K562 (cell line): ENCODE data around the gene SLC38A10. TPM values are rescaled to one million over a fixed set of nuclear protein-coding genes. Genes with fewer than 3 reads are reported as not detected.

ENCODE experiments used
- ARID1B ChIP-seq: fragments of 450-650 bp; IDR thresholded peaks from 2 replicates; pipeline ENCODE4 v1.6.1; 2016; ENCODE audit warnings: antibody characterized with exemption, mild to moderate bottlenecking, inconsistent platforms
- CHD4 ChIP-seq: fragments of 200-600 bp; sonication (generic); IDR thresholded peaks from 3 replicates; pipeline ENCODE4 v1.6.1; 2012; ENCODE audit warnings: low read depth, mild to moderate bottlenecking, mixed read lengths, low read length, inconsistent platforms; ENCODE audit not compliant: insufficient read depth, insufficient replicate concordance, poor library complexity, severe bottlenecking
- NFIC ChIP-seq: fragments of 450-650 bp; IDR thresholded peaks from 2 replicates; pipeline ENCODE4 v1.6.1; 2017; ENCODE audit warnings: mild to moderate bottlenecking, inconsistent platforms
- SMAD1 ChIP-seq: fragments of 150-350 bp; IDR thresholded peaks from 2 replicates; pipeline ENCODE4 v1.6.1; 2014; ENCODE audit warnings: low read length, low read depth; ENCODE audit not compliant: partially characterized antibody
- polyA plus RNA-seq, 8 experiments: library from polyadenylated mRNA; depleted of rRNA in 4 of 8; stranded (reverse) in 5 of 8; unstranded in 3 of 8; fragments of >200 nt; fragmentation: Nextera tagmentation in 2 of 8; fragmentation: Illumina TruSeq in 1 of 8; extraction: Ambion mirVana in 2 of 8; extraction: Trizol in 1 of 8; gene quantifications; 2 replicates each; pipeline versions ENCODE4 v1.2.1 to v1.2.3, GENCODE V29; 2011 to 2014; ENCODE audit warnings: inconsistent platforms in 1 of 8, missing spikeins in 1 of 8
- total RNA-seq, 7 experiments: library from RNA; depleted of rRNA in 6 of 7; stranded (reverse); fragments of >200 nt in 6 of 7; fragmentation: Illumina TruSeq in 2 of 7; extraction: Trizol in 2 of 7; gene quantifications; 2 replicates each; pipeline versions ENCODE4 v1.2.1 to v1.2.3, GENCODE V29; 2011 to 2021; ENCODE audit warnings: low replicate concordance in 1 of 7
- TF ChIP-seq, protein P1 (sequence below): fragments of 450-650 bp; IDR thresholded peaks from 2 replicates; pipeline ENCODE4 v1.6.1; 2016; ENCODE audit warnings: mild to moderate bottlenecking, moderate library complexity
- TF ChIP-seq, protein P2 (sequence below): fragments of 450-650 bp; IDR thresholded peaks from 2 replicates; pipeline ENCODE4 v1.6.1; 2018; ENCODE audit not compliant: partially characterized antibody
- TF ChIP-seq, protein P3 (sequence below): fragments of 250-450 bp; sonication (Bioruptor Pico); IDR thresholded peaks from 2 replicates; pipeline ENCODE4 v1.8.0; 2021; ENCODE audit warnings: mild to moderate bottlenecking, moderate library complexity

The SLC38A10 gene
- total and polyA plus RNA-seq, 9 of the 15 experiments (the other 6 are each of a cell fraction or from before 2014, with no cell fraction given), result 0.45 to 54.2 (median 13.8) TPM

DNA sequence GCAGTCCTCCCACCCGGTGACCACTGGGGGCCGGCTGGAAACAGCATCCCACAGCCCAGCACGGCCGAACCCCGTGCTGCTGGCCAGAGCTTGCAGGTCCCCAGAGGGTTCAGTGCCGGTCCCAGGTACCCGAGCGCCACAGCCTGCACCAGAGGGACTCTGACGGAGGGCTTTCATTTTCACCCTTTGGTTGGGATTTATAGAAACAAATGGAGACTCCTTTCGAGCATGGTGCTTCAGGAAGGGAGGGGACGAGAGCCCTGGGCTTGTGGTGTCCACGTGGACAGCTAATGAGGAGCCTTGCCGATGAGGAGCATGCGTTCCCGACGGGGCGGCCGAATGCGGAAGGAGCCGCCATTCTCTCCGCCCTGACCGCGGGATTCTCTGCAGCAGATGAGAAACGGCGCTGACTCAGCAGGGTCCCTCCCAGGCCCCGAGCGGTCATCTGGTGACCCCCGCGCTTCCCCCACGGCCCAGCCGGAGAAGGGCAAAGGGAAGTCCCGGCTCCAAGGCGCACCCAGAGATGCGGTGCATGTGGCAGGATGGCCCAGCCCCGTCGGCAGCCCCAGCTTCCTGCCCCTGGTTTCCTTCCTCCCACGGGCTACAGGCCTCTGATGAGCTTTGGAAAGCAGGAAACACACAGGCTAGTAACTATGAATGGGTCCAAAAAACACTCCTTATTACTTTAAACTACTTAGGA lies 9.8 kb downstream of the SLC38A10 start (continued):
- TF ChIP-seq, protein P1, sequence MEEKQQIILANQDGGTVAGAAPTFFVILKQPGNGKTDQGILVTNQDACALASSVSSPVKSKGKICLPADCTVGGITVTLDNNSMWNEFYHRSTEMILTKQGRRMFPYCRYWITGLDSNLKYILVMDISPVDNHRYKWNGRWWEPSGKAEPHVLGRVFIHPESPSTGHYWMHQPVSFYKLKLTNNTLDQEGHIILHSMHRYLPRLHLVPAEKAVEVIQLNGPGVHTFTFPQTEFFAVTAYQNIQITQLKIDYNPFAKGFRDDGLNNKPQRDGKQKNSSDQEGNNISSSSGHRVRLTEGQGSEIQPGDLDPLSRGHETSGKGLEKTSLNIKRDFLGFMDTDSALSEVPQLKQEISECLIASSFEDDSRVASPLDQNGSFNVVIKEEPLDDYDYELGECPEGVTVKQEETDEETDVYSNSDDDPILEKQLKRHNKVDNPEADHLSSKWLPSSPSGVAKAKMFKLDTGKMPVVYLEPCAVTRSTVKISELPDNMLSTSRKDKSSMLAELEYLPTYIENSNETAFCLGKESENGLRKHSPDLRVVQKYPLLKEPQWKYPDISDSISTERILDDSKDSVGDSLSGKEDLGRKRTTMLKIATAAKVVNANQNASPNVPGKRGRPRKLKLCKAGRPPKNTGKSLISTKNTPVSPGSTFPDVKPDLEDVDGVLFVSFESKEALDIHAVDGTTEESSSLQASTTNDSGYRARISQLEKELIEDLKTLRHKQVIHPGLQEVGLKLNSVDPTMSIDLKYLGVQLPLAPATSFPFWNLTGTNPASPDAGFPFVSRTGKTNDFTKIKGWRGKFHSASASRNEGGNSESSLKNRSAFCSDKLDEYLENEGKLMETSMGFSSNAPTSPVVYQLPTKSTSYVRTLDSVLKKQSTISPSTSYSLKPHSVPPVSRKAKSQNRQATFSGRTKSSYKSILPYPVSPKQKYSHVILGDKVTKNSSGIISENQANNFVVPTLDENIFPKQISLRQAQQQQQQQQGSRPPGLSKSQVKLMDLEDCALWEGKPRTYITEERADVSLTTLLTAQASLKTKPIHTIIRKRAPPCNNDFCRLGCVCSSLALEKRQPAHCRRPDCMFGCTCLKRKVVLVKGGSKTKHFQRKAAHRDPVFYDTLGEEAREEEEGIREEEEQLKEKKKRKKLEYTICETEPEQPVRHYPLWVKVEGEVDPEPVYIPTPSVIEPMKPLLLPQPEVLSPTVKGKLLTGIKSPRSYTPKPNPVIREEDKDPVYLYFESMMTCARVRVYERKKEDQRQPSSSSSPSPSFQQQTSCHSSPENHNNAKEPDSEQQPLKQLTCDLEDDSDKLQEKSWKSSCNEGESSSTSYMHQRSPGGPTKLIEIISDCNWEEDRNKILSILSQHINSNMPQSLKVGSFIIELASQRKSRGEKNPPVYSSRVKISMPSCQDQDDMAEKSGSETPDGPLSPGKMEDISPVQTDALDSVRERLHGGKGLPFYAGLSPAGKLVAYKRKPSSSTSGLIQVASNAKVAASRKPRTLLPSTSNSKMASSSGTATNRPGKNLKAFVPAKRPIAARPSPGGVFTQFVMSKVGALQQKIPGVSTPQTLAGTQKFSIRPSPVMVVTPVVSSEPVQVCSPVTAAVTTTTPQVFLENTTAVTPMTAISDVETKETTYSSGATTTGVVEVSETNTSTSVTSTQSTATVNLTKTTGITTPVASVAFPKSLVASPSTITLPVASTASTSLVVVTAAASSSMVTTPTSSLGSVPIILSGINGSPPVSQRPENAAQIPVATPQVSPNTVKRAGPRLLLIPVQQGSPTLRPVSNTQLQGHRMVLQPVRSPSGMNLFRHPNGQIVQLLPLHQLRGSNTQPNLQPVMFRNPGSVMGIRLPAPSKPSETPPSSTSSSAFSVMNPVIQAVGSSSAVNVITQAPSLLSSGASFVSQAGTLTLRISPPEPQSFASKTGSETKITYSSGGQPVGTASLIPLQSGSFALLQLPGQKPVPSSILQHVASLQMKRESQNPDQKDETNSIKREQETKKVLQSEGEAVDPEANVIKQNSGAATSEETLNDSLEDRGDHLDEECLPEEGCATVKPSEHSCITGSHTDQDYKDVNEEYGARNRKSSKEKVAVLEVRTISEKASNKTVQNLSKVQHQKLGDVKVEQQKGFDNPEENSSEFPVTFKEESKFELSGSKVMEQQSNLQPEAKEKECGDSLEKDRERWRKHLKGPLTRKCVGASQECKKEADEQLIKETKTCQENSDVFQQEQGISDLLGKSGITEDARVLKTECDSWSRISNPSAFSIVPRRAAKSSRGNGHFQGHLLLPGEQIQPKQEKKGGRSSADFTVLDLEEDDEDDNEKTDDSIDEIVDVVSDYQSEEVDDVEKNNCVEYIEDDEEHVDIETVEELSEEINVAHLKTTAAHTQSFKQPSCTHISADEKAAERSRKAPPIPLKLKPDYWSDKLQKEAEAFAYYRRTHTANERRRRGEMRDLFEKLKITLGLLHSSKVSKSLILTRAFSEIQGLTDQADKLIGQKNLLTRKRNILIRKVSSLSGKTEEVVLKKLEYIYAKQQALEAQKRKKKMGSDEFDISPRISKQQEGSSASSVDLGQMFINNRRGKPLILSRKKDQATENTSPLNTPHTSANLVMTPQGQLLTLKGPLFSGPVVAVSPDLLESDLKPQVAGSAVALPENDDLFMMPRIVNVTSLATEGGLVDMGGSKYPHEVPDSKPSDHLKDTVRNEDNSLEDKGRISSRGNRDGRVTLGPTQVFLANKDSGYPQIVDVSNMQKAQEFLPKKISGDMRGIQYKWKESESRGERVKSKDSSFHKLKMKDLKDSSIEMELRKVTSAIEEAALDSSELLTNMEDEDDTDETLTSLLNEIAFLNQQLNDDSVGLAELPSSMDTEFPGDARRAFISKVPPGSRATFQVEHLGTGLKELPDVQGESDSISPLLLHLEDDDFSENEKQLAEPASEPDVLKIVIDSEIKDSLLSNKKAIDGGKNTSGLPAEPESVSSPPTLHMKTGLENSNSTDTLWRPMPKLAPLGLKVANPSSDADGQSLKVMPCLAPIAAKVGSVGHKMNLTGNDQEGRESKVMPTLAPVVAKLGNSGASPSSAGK, result peak; percentile 88
- 0 out of 2 replicates have a peak, but pooled peaks have one; percentile 31 for TF ChIP-seq ARID1B
- peak; percentile 78 for TF ChIP-seq NFIC
- TF ChIP-seq CHD4, result no peak
- TF ChIP-seq, protein P2, sequence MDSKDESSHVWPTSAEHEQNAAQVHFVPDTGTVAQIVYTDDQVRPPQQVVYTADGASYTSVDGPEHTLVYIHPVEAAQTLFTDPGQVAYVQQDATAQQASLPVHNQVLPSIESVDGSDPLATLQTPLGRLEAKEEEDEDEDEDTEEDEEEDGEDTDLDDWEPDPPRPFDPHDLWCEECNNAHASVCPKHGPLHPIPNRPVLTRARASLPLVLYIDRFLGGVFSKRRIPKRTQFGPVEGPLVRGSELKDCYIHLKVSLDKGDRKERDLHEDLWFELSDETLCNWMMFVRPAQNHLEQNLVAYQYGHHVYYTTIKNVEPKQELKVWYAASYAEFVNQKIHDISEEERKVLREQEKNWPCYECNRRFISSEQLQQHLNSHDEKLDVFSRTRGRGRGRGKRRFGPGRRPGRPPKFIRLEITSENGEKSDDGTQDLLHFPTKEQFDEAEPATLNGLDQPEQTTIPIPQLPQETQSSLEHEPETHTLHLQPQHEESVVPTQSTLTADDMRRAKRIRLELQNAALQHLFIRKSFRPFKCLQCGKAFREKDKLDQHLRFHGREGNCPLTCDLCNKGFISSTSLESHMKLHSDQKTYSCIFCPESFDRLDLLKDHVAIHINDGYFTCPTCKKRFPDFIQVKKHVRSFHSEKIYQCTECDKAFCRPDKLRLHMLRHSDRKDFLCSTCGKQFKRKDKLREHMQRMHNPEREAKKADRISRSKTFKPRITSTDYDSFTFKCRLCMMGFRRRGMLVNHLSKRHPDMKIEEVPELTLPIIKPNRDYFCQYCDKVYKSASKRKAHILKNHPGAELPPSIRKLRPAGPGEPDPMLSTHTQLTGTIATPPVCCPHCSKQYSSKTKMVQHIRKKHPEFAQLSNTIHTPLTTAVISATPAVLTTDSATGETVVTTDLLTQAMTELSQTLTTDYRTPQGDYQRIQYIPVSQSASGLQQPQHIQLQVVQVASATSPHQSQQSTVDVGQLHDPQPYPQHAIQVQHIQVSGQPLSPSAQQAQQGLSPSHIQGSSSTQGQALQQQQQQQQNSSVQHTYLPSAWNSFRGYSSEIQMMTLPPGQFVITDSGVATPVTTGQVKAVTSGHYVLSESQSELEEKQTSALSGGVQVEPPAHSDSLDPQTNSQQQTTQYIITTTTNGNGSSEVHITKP, result no peak
- peak; percentile 35 for TF ChIP-seq SMAD1
- TF ChIP-seq, protein P3, sequence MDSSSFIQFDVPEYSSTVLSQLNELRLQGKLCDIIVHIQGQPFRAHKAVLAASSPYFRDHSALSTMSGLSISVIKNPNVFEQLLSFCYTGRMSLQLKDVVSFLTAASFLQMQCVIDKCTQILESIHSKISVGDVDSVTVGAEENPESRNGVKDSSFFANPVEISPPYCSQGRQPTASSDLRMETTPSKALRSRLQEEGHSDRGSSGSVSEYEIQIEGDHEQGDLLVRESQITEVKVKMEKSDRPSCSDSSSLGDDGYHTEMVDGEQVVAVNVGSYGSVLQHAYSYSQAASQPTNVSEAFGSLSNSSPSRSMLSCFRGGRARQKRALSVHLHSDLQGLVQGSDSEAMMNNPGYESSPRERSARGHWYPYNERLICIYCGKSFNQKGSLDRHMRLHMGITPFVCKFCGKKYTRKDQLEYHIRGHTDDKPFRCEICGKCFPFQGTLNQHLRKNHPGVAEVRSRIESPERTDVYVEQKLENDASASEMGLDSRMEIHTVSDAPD (CRISPR knock-in tag), result 0 out of 2 replicates have a peak, but pooled peaks have one; percentile 53
